HFFc6 (cell line): Measurements from ENCODE around the gene ACE2. TPM values are rescaled to one million over a fixed set of nuclear protein-coding genes. Genes with fewer than 3 reads are reported as not detected.
A peak's percentile ranks its signal among the peaks of the same experiment; 100 is the strongest.

Experiments
- DNase-seq: peaks from one replicate; pipeline ENCODE4 v3.0.0-alpha.2; 2018
- H3K27ac Mint-ChIP-seq: 2 replicates; pipeline ENCODE4 v1.8.0; 2020; ENCODE audit warnings: mild to moderate bottlenecking, mixed read lengths
- H3K27me3 Mint-ChIP-seq: 2 replicates; pipeline ENCODE4 v1.8.0; 2021; ENCODE audit warnings: mild to moderate bottlenecking, moderate library complexity, mixed read lengths; ENCODE audit not compliant: insufficient read depth
- H3K36me3 Mint-ChIP-seq: 2 replicates; pipeline ENCODE4 v1.8.0; 2021; ENCODE audit warnings: low read depth, mixed read lengths
- H3K4me1 Mint-ChIP-seq: 2 replicates; pipeline ENCODE4 v1.8.0; 2020; ENCODE audit warnings: low read depth, mixed read lengths
- H3K4me3 Mint-ChIP-seq: 2 replicates; pipeline ENCODE4 v1.8.0; 2020; ENCODE audit warnings: mild to moderate bottlenecking, moderate library complexity, mixed read lengths
- H3K9me3 Mint-ChIP-seq: 2 replicates; pipeline ENCODE4 v1.8.0; 2020; ENCODE audit warnings: mild to moderate bottlenecking, mixed read lengths
- CTCF ChIP-seq: fragments of 200-600 bp; sonication (generic); IDR thresholded peaks from 2 replicates; pipeline ENCODE4 v1.5.0; 2021; ENCODE audit warnings: antibody characterized with exemption, mild to moderate bottlenecking
- total RNA-seq, 6 experiments: library from RNA; stranded (reverse); fragmentation: NEBNext Ultra II Directional; extraction: Animal tissue kit (Norgen Biotek cat#: 25700); gene quantifications; 2 replicates in 1 of 6; 3 replicates in 5 of 6; pipeline ENCODE4 v1.2.3, GENCODE V29; 2021

The ACE2 gene
- total RNA-seq, 6 experiments from 2014 or later: not detected

- no peak for TF ChIP-seq CTCF
- no peak overlapping the region for H3K4me3 Mint-ChIP-seq
- no peak for DNase-seq
- no peaks in the 10 kb centered on the region for H3K9me3 Mint-ChIP-seq
- no peaks in the 10 kb centered on the region; the same call in 1 of the 2 replicates for H3K27me3 Mint-ChIP-seq
- no peaks in the 10 kb centered on the region for H3K36me3 Mint-ChIP-seq
- no peak overlapping the region for H3K27ac Mint-ChIP-seq
- H3K4me1 Mint-ChIP-seq: peaks cover 5% of the 10 kb centered on the region; the same call in 1 of the 2 replicates
Measured at GRCh38 chrX:15576019-15576418, 24.7 kb downstream of the ACE2 start.

GRCh38 chrX:15574017-15574416 lies 26.7 kb downstream of the ACE2 start:
- Mint-ChIP-seq H3K36me3 (no peaks in the 10 kb centered on the region), H3K4me3 (no peak overlapping the region), H3K27ac (no peak overlapping the region), H3K27me3 (peaks cover 3% of the 10 kb centered on the region), H3K9me3 (no peaks in the 10 kb centered on the region), H3K4me1 (no peaks in the 10 kb centered on the region)
- no peak for DNase-seq
- no peak for TF ChIP-seq CTCF

DNA sequence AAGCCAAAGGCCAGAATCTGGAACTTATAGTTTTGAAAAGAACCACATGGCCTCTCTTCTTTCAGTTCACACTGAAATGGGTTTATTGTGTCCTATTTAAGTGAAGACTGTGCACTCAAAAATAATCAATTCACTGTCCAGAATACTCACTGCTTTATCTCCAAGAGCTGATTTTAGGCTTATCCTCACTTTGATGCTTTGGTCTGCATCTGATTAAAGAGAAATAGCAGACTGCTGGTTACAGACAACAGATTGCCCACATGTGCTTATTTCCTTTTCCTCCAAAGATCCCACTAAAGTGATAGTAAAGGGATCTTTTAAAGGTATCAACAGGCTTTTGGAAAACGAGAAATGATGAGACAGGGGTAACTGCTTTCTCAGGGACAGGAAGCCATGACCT lies 30.6 kb downstream of the ACE2 start:
- DNase-seq: no peak
- no peaks in the 10 kb centered on the region for H3K4me1 Mint-ChIP-seq
- H3K4me3 Mint-ChIP-seq: no peak overlapping the region
- H3K27ac Mint-ChIP-seq: no peak overlapping the region
- peaks cover 12% of the 10 kb centered on the region for H3K27me3 Mint-ChIP-seq
- TF ChIP-seq CTCF: no peak
- no peaks in the 10 kb centered on the region for H3K36me3 Mint-ChIP-seq
- no peaks in the 10 kb centered on the region for H3K9me3 Mint-ChIP-seq

DNA sequence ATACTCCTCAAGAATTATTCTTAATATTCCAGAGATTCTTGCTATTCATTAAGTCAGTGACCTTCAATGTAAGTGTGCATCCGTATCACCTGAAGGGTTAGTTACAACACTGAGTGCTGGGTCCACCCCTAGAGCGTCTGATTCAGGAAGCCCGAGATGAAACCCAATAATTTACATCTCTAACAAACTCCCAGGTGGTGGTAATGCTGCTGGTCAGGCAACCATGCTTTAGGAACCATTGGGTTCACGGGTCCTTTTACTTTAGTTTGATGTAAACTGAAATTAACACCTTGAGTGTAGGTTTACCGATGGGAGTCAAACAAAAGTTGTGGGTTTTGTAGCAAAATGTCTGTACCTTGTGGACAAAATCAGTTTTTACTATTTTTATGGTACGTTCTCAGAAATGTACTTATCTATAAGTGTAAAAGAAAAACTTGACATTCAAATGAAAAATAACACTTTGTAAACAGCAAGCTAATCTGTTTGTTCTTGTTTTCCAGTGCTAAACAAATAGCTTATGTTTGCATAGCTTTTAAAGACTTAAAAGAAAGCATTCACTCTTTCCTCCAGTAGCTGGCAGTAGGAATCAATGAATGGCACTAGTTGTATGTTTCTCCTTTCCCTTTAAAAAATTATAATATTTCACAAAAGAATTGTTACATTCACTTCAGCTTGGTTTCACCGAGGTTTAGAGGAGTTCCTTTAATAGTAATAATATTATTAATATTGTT lies 32.7 kb downstream of the ACE2 start:
- DNase-seq: no peak
- H3K36me3 Mint-ChIP-seq: no peaks in the 10 kb centered on the region
- H3K4me3 Mint-ChIP-seq: no peak overlapping the region
- H3K4me1 Mint-ChIP-seq: no peaks in the 10 kb centered on the region
- H3K27me3 Mint-ChIP-seq: peaks cover 12% of the 10 kb centered on the region
- H3K9me3 Mint-ChIP-seq: no peaks in the 10 kb centered on the region
- peak; percentile 21; the same call in 1 of the 2 replicates for TF ChIP-seq CTCF
- no peak overlapping the region for H3K27ac Mint-ChIP-seq

DNA sequence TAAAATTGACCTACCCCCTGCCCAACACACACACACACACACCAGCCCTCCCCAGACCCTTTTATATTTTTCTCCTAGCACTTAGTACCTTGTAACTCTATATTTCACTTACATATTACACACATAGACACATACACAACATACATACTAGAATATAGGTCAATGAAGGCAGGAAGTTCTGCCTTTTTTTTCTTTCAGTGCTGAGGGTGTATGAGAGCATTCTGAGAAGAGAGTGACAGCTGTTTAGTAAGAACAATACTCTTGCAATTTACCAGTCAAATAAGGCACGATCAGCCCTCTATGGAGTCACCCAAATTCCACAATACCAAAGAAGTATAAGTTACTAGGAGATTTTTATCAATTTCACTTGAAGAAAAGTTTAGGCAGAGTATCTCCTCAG lies 33.5 kb downstream of the ACE2 start:
- Mint-ChIP-seq H3K27ac (no peak overlapping the region), H3K27me3 (peaks cover 12% of the 10 kb centered on the region), H3K4me3 (no peak overlapping the region), H3K36me3 (no peaks in the 10 kb centered on the region), H3K4me1 (no peaks in the 10 kb centered on the region), H3K9me3 (no peaks in the 10 kb centered on the region)
- no peak for DNase-seq
- TF ChIP-seq CTCF: no peak
